A549 (cell line): ENCODE results near the gene PRDM12. TPM values are rescaled to one million over a fixed set of nuclear protein-coding genes. Genes with fewer than 3 reads are reported as not detected.

Source experiments
- ATAC-seq, 2 experiments: fragments of 200-7000 bp in 1 of 2; fragments of >200 bp in 1 of 2; cut with Nextera tagmentation in 1 of 2; cut with Tn5 transposase in 1 of 2; 3 replicates each; pipeline versions ENCODE4 v1.8.0 to v1.9.1; 2018 to 2020; ENCODE audit warnings: mild to moderate bottlenecking in 1 of 2, moderate library complexity in 1 of 2
- CTCF ChIA-PET: fragments of 300-600 bp; sonication (Branson Sonifier 250); formaldehyde crosslinking; extraction: SDS; loops from one replicate; lab custom pipeline; 2021; ENCODE audit warnings: antibody characterized with exemption, inconsistent platforms; lab: Yijun Ruan, JAX
- POLR2A ChIA-PET: fragments of 350-600 bp; formaldehyde crosslinking; extraction: SDS; loops from one replicate; lab custom pipeline; 2021; ENCODE audit warnings: antibody characterized with exemption, inconsistent platforms; lab: Yijun Ruan, JAX
- DNase-seq, 2 experiments: peaks; one replicate each; pipeline versions ENCODE4 v3.0.0 to v3.0.0-alpha.2; 2011 to 2016; ENCODE audit warnings: low read depth in 1 of 2, low spot score in 1 of 2
- FAIRE-seq: peaks from 2 replicates; lab custom pipeline; 2011; peaks lifted over from hg19 to GRCh38; lab: Jason Lieb, UNC
- H3K27ac ChIP-seq, 2 experiments: fragments of >200 bp; sonication (Bioruptor Twin); formaldehyde crosslinking; 3 replicates each; pipeline ENCODE4 v1.5.1; 2016 to 2017
- H3K4me1 ChIP-seq: fragments of >200 bp; sonication (Bioruptor Twin); formaldehyde crosslinking; 3 replicates; pipeline ENCODE4 v1.6.1; 2016
- H3K4me2 ChIP-seq: fragments of >200 bp; sonication (Bioruptor Twin); formaldehyde crosslinking; 3 replicates; pipeline ENCODE4 v1.6.1; 2016
- H3K4me3 ChIP-seq: fragments of >200 bp; sonication (Bioruptor Twin); formaldehyde crosslinking; 3 replicates; pipeline ENCODE4 v1.5.1; 2016
- H3K9me3 ChIP-seq: fragments of >200 bp; sonication (Bioruptor Twin); formaldehyde crosslinking; 3 replicates; pipeline ENCODE4 v1.6.1; 2016
- ATOH8 ChIP-seq: fragments of 250-450 bp; sonication (Bioruptor Pico); IDR thresholded peaks from 2 replicates; pipeline ENCODE4 v1.5.0; 2020; ENCODE audit warnings: low read depth, mild to moderate bottlenecking, moderate library complexity
- BCL3 ChIP-seq: fragments of >200 bp; sonication (Bioruptor Twin); formaldehyde crosslinking; IDR thresholded peaks from 3 replicates; pipeline ENCODE4 v1.6.1; 2016
- BHLHE40 ChIP-seq: IDR thresholded peaks from 2 replicates; pipeline ENCODE4 v1.6.1; 2012; ENCODE audit warnings: low read depth, low read length, inconsistent platforms
- CHD4 ChIP-seq: fragments of 200-600 bp; sonication (generic); IDR thresholded peaks from 2 replicates; pipeline ENCODE4 v1.6.1; 2016; ENCODE audit warnings: antibody characterized with exemption, mild to moderate bottlenecking, borderline replicate concordance
- E2F6 ChIP-seq: IDR thresholded peaks from 2 replicates; pipeline ENCODE4 v1.6.1; 2012; ENCODE audit warnings: low read depth, borderline replicate concordance
- ELK1 ChIP-seq: fragments of 150-350 bp; IDR thresholded peaks from 2 replicates; pipeline ENCODE4 v1.6.1; 2014; ENCODE audit warnings: low read depth, mild to moderate bottlenecking, low read length
- ESRRA ChIP-seq: fragments of 150-350 bp; IDR thresholded peaks from 2 replicates; pipeline ENCODE4 v1.6.1; 2014; ENCODE audit warnings: mild to moderate bottlenecking, low read length, borderline replicate concordance
- FOXS1 ChIP-seq: fragments of 250-450 bp; sonication (Bioruptor Pico); IDR thresholded peaks from 2 replicates; pipeline ENCODE4 v1.5.0; 2020; ENCODE audit warnings: mild to moderate bottlenecking, moderate library complexity
- HEYL ChIP-seq: fragments of 250-450 bp; sonication (Bioruptor Pico); IDR thresholded peaks from 2 replicates; pipeline ENCODE4 v1.8.0; 2021; ENCODE audit warnings: mild to moderate bottlenecking, moderate library complexity
- HMGXB4 ChIP-seq: fragments of 250-450 bp; sonication (Bioruptor Pico); IDR thresholded peaks from 2 replicates; pipeline ENCODE4 v1.5.0; 2021; ENCODE audit warnings: mild to moderate bottlenecking, moderate library complexity, borderline replicate concordance
- HOXB13 ChIP-seq: fragments of 250-450 bp; sonication (Bioruptor Pico); IDR thresholded peaks from 2 replicates; pipeline ENCODE4 v1.5.0; 2020; ENCODE audit warnings: low read depth, mild to moderate bottlenecking, moderate library complexity
- HOXB5 ChIP-seq: fragments of 250-450 bp; sonication (Bioruptor Pico); IDR thresholded peaks from 2 replicates; pipeline ENCODE4 v1.5.0; 2020; ENCODE audit warnings: mild to moderate bottlenecking, moderate library complexity
- JUNB ChIP-seq: fragments of >200 bp; sonication (Bioruptor Twin); formaldehyde crosslinking; IDR thresholded peaks from 2 replicates; pipeline ENCODE4 v1.6.1; 2016
- KDM1A ChIP-seq: fragments of 200-600 bp; sonication (generic); IDR thresholded peaks from 2 replicates; pipeline ENCODE4 v1.6.1; 2016; ENCODE audit warnings: low read depth, mild to moderate bottlenecking
- KDM5A ChIP-seq: fragments of 200-600 bp; sonication (generic); IDR thresholded peaks from 2 replicates; pipeline ENCODE4 v1.6.1; 2016; ENCODE audit warnings: antibody characterized with exemption, mild to moderate bottlenecking
- MAFK ChIP-seq: fragments of 450-650 bp; IDR thresholded peaks from 2 replicates; pipeline ENCODE4 v1.6.1; 2014; ENCODE audit not compliant: partially characterized antibody
- MAZ ChIP-seq: fragments of 150-350 bp; IDR thresholded peaks from 2 replicates; pipeline ENCODE4 v1.6.1; 2014; ENCODE audit warnings: antibody characterized with exemption, low read depth, low read length, borderline replicate concordance
- MYC ChIP-seq: IDR thresholded peaks from 2 replicates; pipeline ENCODE4 v1.6.1; 2012; ENCODE audit warnings: mild to moderate bottlenecking, inconsistent platforms, low read length, improper control_type of control experiment, borderline replicate concordance
- NPAS2 ChIP-seq: fragments of 250-450 bp; sonication (Bioruptor Pico); IDR thresholded peaks from 2 replicates; pipeline ENCODE4 v1.8.0; 2022; ENCODE audit warnings: mild to moderate bottlenecking, moderate library complexity, borderline replicate concordance
- POLR2A ChIP-seq: IDR thresholded peaks from 2 replicates; pipeline ENCODE4 v1.6.1; 2012; ENCODE audit warnings: mild to moderate bottlenecking, low read length
- RARB ChIP-seq: fragments of 250-450 bp; sonication (Bioruptor Pico); IDR thresholded peaks from 2 replicates; pipeline ENCODE4 v1.8.0; 2021; ENCODE audit warnings: mild to moderate bottlenecking, moderate library complexity
- REST ChIP-seq: fragments of 200-600 bp; sonication (generic); IDR thresholded peaks from 2 replicates; pipeline ENCODE4 v1.6.1; 2016; ENCODE audit warnings: antibody characterized with exemption, mild to moderate bottlenecking, moderate library complexity
- RFX5 ChIP-seq: fragments of 450-650 bp; IDR thresholded peaks from 2 replicates; pipeline ENCODE4 v1.7.1; 2014; ENCODE audit warnings: antibody characterized with exemption, mild to moderate bottlenecking, moderate library complexity
- RNF2 ChIP-seq: fragments of 200-600 bp; sonication (generic); IDR thresholded peaks from 2 replicates; pipeline ENCODE4 v1.6.1; 2016; ENCODE audit warnings: low read depth, mild to moderate bottlenecking, antibody characterized with exemption, moderate library complexity, borderline replicate concordance
- TP53 ChIP-seq: fragments of 250-450 bp; sonication (Bioruptor Pico); IDR thresholded peaks from 2 replicates; pipeline ENCODE4 v1.5.0; 2021; ENCODE audit warnings: mild to moderate bottlenecking, moderate library complexity
- USF2 ChIP-seq: fragments of 450-650 bp; IDR thresholded peaks from 2 replicates; pipeline ENCODE4 v1.6.1; 2014; ENCODE audit warnings: antibody characterized with exemption
- ZC3H11A ChIP-seq: fragments of 450-650 bp; IDR thresholded peaks from 2 replicates; pipeline ENCODE4 v1.6.1; 2014; ENCODE audit warnings: antibody characterized with exemption, mild to moderate bottlenecking
- ZNF302 ChIP-seq: fragments of 250-450 bp; sonication (Bioruptor Pico); IDR thresholded peaks from 2 replicates; pipeline ENCODE4 v1.9.0; 2021; ENCODE audit warnings: inconsistent platforms, mild to moderate bottlenecking, moderate library complexity
- ZSCAN20 ChIP-seq: fragments of 250-450 bp; sonication (Bioruptor Pico); IDR thresholded peaks from 2 replicates; pipeline ENCODE4 v1.8.0; 2022; ENCODE audit warnings: mild to moderate bottlenecking, moderate library complexity
- WGBS: methylation state at CpG from one replicate; pipeline ENCODE4 v1.1.6; 2017; ENCODE audit errors: missing lambda C conversion rate; 5-methylcytosine and 5-hydroxymethylcytosine counted together
- polyA plus RNA-seq, 4 experiments: library from polyadenylated mRNA; depleted of rRNA in 3 of 4; stranded (reverse); fragments of >200 nt; fragmentation: RNase III in 1 of 4; extraction: RNeasy Plus Mini Kit Qiagen cat#74134 plus additional on column Dnase treatment in 1 of 4; gene quantifications; 2 replicates in 3 of 4; 3 replicates in 1 of 4; pipeline ENCODE4 v1.2.3, GENCODE V29; 2011 to 2017

The PRDM12 gene
- polyA plus RNA-seq, 2 of the 4 experiments (the other 2 are of a cell fraction): 0.09 to 0.17 TPM

- CTCF ChIA-PET: no interaction called here
- DNase-seq (no peak), FAIRE-seq (no peak), ATAC-seq (no peak)
- POLR2A ChIA-PET: no interaction called here
- 92% methylated on average over 2 of the region's 2 CpGs for WGBS
- H3K27ac ChIP-seq: no peak overlapping the region
- no peaks in the 10 kb centered on the region for H3K9me3 ChIP-seq
- no peak for TF ChIP-seq MAFK
- TF ChIP-seq JUNB: no peak
- no peak for TF ChIP-seq HMGXB4 (CRISPR knock-in tag)
- no peak for TF ChIP-seq ZNF302 (CRISPR knock-in tag)
- no peak for TF ChIP-seq BCL3
- no peak for TF ChIP-seq FOXS1 (CRISPR knock-in tag)
- no peak for TF ChIP-seq HOXB5 (CRISPR knock-in tag)
- TF ChIP-seq KDM5A: no peak
- no peak for TF ChIP-seq RFX5
- TF ChIP-seq NPAS2: no peak
- TF ChIP-seq USF2: no peak
- no peak for TF ChIP-seq TP53
- no peak for TF ChIP-seq CHD4
- no peak for TF ChIP-seq POLR2A
- no peak for TF ChIP-seq HOXB13 (CRISPR knock-in tag)
- no peak for TF ChIP-seq MAZ
- no peak for TF ChIP-seq ELK1
- TF ChIP-seq BHLHE40: no peak
- TF ChIP-seq ESRRA: no peak
- no peak for TF ChIP-seq RARB (CRISPR knock-in tag)
- peaks cover 25% of the 10 kb centered on the region for H3K4me1 ChIP-seq
- H3K4me3 ChIP-seq: no peak overlapping the region
- H3K4me2 ChIP-seq: no peak overlapping the region
Observed at GRCh38 chr9:130729145-130729544, 64.8 kb downstream of the PRDM12 start.

GRCh38 chr9:130731355-130731754 is 67.0 kb downstream of the PRDM12 start:
- 56% methylated on average over 2 of the region's 2 CpGs for WGBS
- Histone ChIP-seq H3K4me3 (no peak overlapping the region), H3K4me1 (peaks cover 25% of the 10 kb centered on the region), H3K4me2 (no peak overlapping the region), H3K27ac (no peak overlapping the region), H3K9me3 (no peaks in the 10 kb centered on the region)
- POLR2A ChIA-PET: interaction anchor here (0.9 kb wide), 1 partner anchor 14 kb away, joined by 4 read pairs; no protein-coding TSS in a partner anchor
- FAIRE-seq (no peak), DNase-seq (no peak), ATAC-seq (no peak)
- CTCF ChIA-PET: interaction anchor here (0.6 to 2.9 kb wide), 18 partner anchors 10 to 295 kb away, joined by 3 to 21 read pairs (median 5); no protein-coding TSS in a partner anchor
- no peak for TF ChIP-seq CHD4
- TF ChIP-seq REST: no peak
- TF ChIP-seq MYC: no peak
- no peak for TF ChIP-seq TP53
- TF ChIP-seq ZSCAN20 (CRISPR knock-in tag): no peak
- TF ChIP-seq ZC3H11A: no peak
- no peak for TF ChIP-seq E2F6
- TF ChIP-seq RNF2: no peak
- TF ChIP-seq HEYL (CRISPR knock-in tag): no peak
- TF ChIP-seq KDM1A: no peak
- no peak for TF ChIP-seq RFX5
- TF ChIP-seq KDM5A: no peak
- TF ChIP-seq ATOH8 (CRISPR knock-in tag): no peak
